Activated B cell treated with CpG ODN at 0.5 μM for 24 hours (primary cell): ENCODE measurements around the gene SH3TC1. TPM values are rescaled to one million over a fixed set of nuclear protein-coding genes. Genes with fewer than 3 reads are reported as not detected.

Experiments used
- total RNA-seq: library from RNA; stranded (reverse); gene quantifications from 2 replicates; pipeline ENCODE4 v1.2.3, GENCODE V29; 2022

SH3TC1 gene
- total RNA-seq, 1 donor from 2014 or later: 135 TPM

Other genes starting within 250 kb of the SH3TC1 start
- gene ABLIM2, start 40.5 kb upstream of the SH3TC1 start, total RNA-seq: 5.2 and 7.0 TPM in 2 replicates
- not detected in 2 replicates for gene HTRA3, start 70.5 kb downstream of the SH3TC1 start, total RNA-seq
- 17.1 and 20.6 TPM in 2 replicates for gene ACOX3, start 241.4 kb downstream of the SH3TC1 start, total RNA-seq
- gene TRMT44, start 241.5 kb downstream of the SH3TC1 start, total RNA-seq: 29.3 and 33.8 TPM in 2 replicates